Measurements from ENCODE around the gene FAXDC2.

The FAXDC2 gene

DNA sequence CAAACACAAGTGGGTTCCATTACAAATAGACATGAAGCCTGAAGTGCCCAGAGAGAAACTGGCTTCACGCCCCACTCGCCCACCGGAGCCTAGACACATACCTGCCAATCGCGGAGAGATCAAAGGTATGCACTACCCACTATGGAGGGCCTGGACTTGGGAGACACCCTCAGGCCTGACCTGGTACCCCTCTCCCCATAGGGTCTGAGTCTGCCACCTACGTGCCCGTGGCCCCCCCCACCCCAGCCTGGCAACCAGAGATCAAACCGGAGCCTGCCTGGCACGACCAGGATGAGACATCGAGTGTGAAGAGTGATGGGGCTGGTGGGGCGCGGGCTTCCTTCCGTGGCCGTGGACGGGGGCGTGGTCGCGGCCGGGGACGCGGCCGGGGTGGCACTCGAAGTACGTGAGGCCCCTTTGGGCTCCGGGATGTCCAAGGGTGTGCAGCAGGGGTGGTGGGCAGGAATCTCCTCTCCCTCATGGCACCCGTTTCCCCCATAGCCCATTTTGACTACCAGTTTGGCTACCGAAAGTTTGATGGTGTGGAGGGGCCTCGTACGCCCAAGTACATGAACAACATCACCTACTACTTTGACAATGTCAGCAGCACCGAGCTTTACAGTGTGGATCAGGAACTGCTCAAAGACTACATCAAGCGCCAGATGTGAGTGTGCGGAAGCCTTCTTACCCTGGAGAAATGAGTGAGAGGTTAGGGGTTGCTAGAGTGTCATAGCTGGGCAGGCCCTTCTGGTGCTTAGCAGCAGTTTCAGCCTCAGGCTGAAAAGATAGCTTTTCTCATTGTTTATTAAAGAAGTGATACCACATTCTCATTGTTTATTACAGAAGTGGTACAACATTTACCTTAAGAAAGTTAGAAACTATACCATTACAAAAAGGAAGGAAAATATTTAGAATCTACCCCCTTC is 56.5 kb downstream of the FAXDC2 start:
- no peak for DNase-seq

DNA sequence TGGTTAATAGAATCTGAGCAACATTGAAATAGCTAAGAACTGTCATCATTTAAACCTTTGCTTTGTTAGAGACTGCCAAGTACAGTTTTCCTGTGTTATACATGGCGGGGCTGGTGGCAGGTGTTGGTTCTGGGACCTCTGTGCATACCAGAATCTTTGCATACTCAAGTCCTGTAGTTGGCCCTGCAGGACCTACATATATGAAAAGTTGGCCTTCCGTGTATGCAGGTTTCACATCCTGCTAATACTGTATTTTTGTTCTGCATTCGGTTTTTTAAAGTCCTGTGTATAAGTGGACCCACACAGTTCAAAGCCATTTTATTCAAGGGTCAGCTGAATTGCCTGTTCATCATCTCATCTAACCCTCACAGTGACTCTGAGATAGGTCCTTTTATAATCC is 58.9 kb downstream of the FAXDC2 start:
- DNase-seq, result no peak

DNA sequence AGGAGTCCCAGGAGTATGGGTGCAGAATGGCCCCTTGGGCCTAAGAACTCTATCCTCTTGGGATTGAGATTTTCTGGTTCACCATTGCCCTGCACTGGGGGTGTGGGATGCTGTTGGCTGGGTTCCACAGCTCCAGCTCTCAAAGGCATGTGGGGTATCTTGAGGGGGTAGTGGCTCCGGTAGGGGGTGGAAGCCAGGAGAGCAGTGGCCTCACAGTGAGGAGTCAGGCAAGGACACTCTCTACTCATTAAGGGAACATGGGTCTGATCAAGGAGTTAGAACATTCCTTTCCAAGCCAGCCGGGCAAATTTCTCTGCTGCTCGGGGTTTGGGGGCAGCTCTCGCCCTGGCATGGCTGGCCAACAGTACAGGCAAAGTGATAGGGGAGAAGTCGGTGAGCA is 62.2 kb downstream of the FAXDC2 start:
- no peak for DNase-seq

DNA sequence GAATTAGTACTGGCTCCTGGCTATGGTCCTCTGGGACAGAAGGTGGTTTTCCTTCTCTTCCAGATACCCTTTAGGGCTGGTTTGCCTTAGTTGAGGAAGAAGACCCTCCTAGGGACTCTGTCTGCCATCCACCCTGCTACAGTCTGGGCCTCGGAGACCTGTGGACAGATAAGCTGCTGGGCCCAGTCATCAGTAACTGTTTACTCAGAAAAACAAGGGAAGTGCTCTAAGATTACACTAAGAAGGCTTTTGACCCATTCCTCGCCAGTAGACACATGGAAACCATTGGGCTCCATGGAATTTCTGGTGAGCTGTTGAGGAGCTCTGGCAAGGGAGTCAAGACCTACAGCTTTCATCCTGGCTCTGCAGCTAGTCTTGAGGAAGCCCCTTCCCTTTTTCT is 64.0 kb downstream of the FAXDC2 start:
- no peak for DNase-seq

DNA sequence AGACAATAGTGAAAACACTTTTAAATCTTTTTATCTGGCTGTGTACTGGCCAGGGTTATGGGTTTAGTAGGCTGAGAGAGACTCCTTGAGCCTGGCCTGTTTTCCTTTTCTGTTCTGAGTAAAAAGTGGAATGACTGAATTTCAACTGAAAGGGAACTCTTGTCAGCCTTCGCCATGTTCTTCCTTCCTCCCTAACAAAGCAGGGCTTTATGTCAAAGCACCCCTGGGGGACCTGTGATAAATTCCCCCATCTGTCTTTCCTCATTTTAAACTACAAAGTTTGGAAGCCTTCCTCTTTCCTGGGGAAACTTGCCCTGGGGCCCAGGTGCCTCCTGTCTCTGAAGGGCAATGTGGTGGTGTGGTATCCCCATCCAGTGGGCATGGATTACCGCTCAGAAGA is 65.5 kb downstream of the FAXDC2 start:
- DNase-seq, result no peak

DNA sequence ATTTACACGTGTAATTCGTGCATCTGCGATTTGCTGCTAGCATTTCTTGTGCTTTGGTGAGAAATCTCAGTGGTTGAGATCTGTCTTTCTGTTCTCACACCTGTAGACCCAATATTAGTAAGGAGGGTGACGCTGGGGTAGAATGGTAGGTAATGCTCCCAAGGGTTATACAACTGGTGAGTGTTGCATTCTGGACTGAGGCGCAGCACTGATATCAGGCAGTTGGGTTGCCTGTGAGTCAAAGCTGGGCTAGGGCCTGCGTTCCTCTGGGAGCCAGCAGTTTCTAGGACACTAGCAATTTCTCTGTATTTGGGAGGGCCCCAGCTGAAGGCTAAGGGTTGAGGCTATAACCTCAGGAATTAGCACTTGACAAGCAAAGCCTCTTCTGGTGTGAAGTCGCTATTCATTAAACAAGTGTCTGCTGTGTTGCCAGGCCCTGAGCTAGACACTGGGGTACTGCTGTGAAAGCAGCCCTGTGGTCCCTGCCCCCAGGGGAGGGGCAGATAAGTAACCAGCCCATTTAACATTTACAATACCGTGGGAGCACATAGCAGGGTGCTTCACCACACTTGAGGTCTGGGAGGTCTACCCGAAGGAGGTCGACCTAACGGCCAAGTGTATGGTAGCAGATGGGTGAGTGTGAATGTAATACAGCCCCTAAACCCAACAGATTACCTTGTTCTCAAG is 66.5 kb downstream of the FAXDC2 start:
- DNase-seq, result no peak

DNA sequence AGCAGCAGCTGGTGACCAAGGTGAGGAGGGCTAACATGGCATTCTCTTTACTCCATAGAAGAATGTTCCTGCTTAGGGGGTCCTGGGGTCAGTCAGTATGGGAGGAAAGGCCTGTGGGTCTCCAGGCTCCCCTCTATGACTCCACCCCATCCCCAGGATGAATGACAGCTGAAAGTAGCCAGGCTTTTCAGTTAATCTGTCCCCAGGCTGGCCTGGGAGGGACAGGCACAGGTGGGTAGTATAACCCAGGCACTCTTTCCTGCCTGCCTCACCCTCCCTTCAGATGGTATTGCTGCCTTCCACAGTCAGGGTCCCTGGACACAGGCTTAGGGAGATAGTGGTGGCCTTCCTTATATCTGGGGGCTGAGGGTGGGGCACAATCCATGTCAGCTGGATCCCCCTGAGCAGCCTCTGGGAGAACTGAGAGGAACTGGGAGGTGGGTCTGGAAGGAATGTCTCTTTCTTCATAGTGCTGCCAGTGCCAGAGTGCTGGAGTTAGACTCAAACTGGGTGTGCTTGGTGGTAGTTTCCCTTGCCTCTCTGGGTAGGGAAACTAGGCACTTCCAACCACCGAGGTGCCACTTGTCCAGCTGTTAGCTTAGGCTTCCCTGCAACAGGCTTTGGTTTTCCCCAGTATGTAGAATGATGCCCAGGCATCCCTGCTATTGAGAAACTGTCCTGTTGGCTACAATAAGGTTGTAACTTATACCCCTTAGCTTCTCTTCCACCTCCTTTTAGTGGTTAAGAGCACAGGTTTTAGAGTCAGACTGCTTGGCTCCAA is 67.4 kb downstream of the FAXDC2 start:
- DNase-seq, result no peak

DNA sequence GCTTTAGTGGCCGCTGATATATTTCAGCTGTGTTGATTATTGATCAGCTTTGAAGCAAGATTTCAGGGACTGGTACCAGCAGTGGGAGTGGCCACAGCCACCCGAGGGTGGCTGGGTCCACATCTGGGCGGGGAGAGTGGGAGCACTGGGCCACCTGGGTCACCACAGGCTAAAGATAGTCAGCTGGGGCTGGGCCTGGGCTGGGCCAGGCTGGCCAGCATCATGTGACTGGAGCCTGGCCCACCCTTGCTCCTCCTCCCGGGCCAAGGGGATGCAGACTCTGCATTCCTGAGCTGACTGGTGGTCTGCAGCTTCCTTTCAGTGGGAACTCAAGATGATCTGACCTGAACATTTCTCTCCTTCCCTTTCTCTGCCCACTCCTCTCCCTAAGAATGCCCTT is 68.1 kb downstream of the FAXDC2 start:
- no peak for DNase-seq

DNA sequence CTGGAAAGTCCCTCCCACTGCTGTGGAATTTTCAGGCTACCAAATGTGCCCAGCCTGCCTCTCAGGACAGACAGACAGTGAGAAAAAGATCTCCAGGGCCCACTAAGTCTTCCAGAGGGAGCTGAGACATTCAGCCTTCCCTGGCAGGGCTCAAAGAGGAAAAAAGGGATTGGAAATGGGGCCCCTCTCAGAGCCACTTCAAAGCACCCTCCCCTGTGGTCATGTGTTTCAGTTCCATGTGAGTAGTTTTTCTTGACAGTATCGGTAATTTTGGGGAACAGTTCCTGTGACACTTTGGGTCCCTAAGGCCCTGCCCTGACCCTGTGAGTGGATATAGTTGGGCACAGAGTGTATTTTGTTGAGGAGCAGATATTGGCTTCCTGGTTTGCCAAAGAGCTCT is 70.3 kb downstream of the FAXDC2 start:
- DNase-seq, result no peak

DNA sequence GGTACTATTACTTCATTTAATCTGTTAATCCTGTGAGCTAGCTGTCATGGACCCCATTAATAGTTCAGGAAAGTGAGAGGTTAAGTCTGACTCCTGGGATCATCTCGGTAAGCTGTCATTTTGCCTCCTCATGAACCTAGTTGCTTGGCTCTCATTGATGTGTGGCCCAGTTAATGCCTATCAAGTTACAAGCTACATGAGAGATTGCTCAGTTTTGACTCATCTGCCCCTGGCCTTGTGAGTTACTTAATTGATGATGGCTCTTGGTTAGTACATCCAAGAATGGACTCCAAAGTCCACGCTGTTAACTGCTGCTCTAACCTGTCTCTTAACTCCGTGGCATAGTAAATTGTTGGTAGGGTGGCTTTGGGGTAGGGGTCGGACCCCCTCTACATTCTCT is 71.3 kb downstream of the FAXDC2 start:
- DNase-seq, result no peak

DNA sequence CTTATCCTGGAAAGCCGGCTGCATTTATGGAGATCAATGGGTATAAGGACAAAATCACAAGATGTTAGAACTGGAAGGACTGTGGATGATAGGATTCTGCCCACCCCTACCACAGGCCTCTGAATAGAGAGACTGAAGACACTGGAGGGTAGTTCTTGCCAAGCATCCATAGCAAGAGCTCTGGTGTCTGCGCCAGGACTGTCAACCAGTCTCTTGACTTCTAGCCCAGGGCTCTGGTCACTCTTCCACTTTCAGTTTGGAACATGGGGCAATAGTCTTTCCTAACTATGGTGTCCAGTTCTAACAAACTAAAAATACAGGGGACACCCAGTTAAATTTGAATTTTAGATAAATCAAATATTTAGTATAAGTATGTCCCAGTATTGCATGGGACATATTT is 71.9 kb downstream of the FAXDC2 start:
- DNase-seq, result no peak

DNA sequence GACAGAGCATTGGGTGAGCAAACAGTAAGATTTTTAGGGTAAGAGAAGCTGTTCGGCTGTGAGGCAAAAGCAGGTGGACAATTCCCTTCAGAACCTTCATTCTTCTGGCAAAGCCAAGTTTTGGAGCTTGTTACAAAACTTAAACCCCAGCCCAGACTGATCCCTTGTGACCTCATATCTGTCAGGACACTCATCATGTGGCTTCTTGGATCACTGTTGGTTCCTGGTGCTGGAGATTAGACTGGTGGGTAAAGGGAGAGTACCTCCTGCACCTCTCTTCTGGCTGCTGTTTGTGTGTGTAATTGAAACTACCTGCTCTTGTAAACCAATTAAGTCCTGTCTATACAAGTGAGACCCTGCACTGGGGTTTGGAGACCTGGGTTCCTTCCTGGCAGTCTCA is 74.2 kb downstream of the FAXDC2 start:
- DNase-seq, result no peak

DNA sequence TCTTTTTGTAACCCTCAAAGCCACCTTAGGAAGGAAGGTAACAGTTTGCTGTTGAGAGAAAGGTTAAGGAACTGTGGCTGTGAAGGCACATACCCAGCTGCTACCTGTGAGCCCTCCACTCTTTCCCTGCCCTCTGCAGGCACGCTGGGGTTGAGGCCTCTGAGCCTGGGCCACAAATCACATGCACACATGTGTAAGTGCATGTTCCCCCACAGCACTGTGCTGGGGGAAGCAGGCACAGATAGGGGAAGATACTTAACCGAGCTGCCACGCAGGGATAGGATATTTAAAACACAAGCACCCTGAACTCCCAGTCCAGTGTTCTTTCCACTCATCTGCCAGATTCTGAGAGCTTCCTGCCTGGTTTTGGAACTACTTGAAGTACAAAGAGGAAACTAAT is 77.1 kb downstream of the FAXDC2 start:
- no peak for DNase-seq

DNA sequence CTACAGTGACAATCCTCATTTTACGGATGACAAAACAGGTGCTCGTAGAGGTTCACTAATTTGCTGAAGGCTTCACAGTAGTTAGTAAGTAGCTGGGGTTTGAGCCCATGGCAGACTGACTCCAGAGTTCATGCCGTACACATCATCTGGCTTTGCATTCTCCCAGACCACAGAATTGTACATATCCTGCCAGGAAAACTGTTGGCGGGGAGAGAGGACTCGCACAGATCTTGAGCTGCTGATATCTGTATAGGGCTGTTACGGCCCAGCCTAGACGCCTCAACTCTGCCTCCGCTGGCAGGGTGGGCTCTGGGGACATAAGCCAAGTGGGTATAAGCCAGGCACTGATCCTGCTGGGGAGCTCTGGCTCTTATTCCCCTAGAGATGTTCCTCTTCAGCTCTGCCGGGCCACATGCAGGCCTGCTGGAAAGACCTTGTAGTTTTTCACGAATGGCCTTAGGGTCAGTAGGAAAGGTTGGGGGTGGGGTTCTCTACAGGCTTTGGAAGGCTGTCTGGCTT is 79.0 kb downstream of the FAXDC2 start:
- no peak for DNase-seq

DNA sequence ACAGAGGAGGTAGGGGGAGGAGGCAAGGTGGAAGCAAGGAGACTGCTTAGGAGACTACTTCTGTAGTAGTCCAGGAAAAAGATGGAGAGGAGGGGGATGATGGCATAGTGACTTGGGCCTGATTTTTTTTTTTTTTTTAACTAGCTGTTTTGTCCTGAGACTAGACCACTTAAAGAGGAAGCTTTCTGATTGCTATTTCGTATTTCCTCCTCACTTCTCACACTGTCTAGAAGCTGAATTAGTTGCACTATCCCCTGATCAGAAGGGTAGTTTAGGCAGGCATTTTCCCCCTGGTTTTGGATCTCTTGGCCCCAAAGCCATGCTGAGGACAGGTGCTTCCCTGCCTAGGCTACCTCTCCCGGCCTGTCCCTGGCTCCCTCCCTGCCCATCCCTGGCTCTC is 80.3 kb downstream of the FAXDC2 start:
- no peak for DNase-seq
